Calu3 (cell line): Measurements from ENCODE around the gene SCAP. TPM values are rescaled to one million over a fixed set of nuclear protein-coding genes. Genes with fewer than 3 reads are reported as not detected.

ENCODE experiments used
- BruUV-seq: library from RNA; stranded (reverse); fragments of 400-500 nt; replicated peaks from 2 replicates; lab custom pipeline; 2021; lab: Mats Ljungman, UMichigan
- CTCF ChIA-PET: fragments of 300-600 bp; sonication (Branson Sonifier 250); formaldehyde crosslinking; loops from one replicate; lab custom pipeline; 2022; ENCODE audit warnings: antibody characterized with exemption; lab: Charles Lee
- DNase-seq: peaks from one replicate; pipeline ENCODE4 v3.0.0; 2022
- H3K27ac Mint-ChIP-seq: one replicate; pipeline ENCODE4 v1.8.0; 2022; ENCODE audit warnings: mixed read lengths; ENCODE audit not compliant: unreplicated experiment
- H3K27me3 Mint-ChIP-seq: one replicate; pipeline ENCODE4 v1.8.0; 2022; ENCODE audit warnings: mixed read lengths; ENCODE audit not compliant: unreplicated experiment
- H3K36me3 Mint-ChIP-seq: one replicate; pipeline ENCODE4 v1.8.0; 2022; ENCODE audit warnings: mild to moderate bottlenecking, moderate library complexity, mixed read lengths; ENCODE audit not compliant: insufficient read depth, unreplicated experiment
- H3K4me1 Mint-ChIP-seq: one replicate; pipeline ENCODE4 v1.8.0; 2022; ENCODE audit warnings: mild to moderate bottlenecking, low read depth, mixed read lengths; ENCODE audit not compliant: unreplicated experiment
- H3K4me3 Mint-ChIP-seq: one replicate; pipeline ENCODE4 v1.8.0; 2022; ENCODE audit warnings: mild to moderate bottlenecking, low read depth, moderate library complexity, mixed read lengths; ENCODE audit not compliant: unreplicated experiment
- H3K9me3 Mint-ChIP-seq: one replicate; pipeline ENCODE4 v1.8.0; 2022; ENCODE audit warnings: low read depth, mixed read lengths; ENCODE audit not compliant: unreplicated experiment
- intact Hi-C: fragments of 100-400 bp; cut with micrococcal nuclease; formaldehyde crosslinking; loops from one replicate; pipeline ENCODE4 v1.10.0; 2022; ENCODE audit not compliant: unreplicated experiment
- total RNA-seq: library from RNA; stranded (reverse); gene quantifications from 2 replicates; pipeline ENCODE4 v1.2.3, GENCODE V29; 2022
- TF ChIP-seq, protein P1 (sequence below): fragments of 200-600 bp; IDR thresholded peaks from one replicate; pipeline ENCODE4 v1.8.0; 2022; ENCODE audit warnings: antibody characterized with exemption; ENCODE audit not compliant: unreplicated experiment

Gene SCAP
- total RNA-seq, 1 experiment from 2014 or later = 74.2 TPM

DNA sequence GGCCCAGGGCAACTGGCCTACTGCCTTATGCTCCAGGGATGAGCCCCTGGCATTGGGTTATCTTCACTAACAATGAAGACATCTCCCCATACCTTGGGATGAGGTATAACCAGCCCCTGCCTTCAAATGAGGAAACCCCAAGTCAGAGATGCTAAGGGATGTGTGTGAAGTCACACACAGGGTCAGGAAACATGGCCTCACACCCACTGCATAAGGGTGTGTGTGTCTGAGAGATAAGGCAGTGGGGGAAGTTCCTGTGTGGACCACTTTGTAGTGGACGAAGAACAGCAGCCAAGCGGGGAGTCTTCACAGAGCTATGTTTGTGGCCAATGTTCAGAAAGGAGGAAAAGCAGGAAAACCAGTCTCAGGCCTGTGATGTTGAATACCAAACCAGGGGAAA is 27.3 kb upstream of the SCAP start:
- Mint-ChIP-seq H3K36me3 (peaks cover 20% of the 10 kb centered on the region), H3K4me1 (no peaks in the 10 kb centered on the region), H3K27me3 (no peaks in the 10 kb centered on the region), H3K4me3 (no peak overlapping the region), H3K27ac (no peak overlapping the region), H3K9me3 (no peaks in the 10 kb centered on the region)
- intact Hi-C loops = no loop called here
- TF ChIP-seq, protein P1, sequence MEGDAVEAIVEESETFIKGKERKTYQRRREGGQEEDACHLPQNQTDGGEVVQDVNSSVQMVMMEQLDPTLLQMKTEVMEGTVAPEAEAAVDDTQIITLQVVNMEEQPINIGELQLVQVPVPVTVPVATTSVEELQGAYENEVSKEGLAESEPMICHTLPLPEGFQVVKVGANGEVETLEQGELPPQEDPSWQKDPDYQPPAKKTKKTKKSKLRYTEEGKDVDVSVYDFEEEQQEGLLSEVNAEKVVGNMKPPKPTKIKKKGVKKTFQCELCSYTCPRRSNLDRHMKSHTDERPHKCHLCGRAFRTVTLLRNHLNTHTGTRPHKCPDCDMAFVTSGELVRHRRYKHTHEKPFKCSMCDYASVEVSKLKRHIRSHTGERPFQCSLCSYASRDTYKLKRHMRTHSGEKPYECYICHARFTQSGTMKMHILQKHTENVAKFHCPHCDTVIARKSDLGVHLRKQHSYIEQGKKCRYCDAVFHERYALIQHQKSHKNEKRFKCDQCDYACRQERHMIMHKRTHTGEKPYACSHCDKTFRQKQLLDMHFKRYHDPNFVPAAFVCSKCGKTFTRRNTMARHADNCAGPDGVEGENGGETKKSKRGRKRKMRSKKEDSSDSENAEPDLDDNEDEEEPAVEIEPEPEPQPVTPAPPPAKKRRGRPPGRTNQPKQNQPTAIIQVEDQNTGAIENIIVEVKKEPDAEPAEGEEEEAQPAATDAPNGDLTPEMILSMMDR = no peak
- CTCF ChIA-PET = no interaction called here
- no peak for DNase-seq
- no TSS peak for BruUV-seq

- CTCF ChIA-PET = interaction anchor here (0.7 kb wide), 2 partner anchors 21 to 171 kb away, joined by 5 read pairs; no protein-coding TSS in a partner anchor
- DNase-seq = no peak
These were observed 21.2 kb upstream of the SCAP start for GRCh38 chr3:47496892-47497291.

DNA sequence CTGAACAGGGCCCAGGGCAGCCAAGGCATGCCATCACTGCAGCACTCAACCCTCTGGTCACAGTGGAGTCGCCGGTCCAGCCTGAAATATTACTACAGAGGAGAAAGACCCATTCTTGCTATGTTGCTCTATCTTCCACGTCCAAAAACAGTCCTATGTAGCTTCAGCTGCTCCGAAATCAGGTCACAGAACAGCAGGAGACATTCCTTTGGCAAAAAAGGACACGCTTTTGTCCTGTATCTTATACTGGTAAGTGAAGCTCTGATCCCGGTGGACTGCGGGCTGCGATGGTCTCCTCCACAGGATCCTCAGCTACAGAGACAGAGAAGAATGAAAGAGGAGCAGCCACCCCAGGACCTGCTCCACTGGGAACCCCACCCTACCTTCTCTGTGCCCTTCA is 20.1 kb upstream of the SCAP start:
- no peak overlapping the region for H3K27ac Mint-ChIP-seq

More at GRCh38 chr3:47496892-47497291, 21.2 kb upstream of the SCAP start:
- Mint-ChIP-seq H3K4me1 (no peaks in the 10 kb centered on the region), H3K27me3 (no peaks in the 10 kb centered on the region), H3K27ac (no peak overlapping the region), H3K36me3 (peaks cover 11% of the 10 kb centered on the region), H3K4me3 (no peak overlapping the region), H3K9me3 (no peaks in the 10 kb centered on the region)
- TF ChIP-seq, protein P1 = no peak
- intact Hi-C loops = no loop called here
- no TSS peak for BruUV-seq

DNA sequence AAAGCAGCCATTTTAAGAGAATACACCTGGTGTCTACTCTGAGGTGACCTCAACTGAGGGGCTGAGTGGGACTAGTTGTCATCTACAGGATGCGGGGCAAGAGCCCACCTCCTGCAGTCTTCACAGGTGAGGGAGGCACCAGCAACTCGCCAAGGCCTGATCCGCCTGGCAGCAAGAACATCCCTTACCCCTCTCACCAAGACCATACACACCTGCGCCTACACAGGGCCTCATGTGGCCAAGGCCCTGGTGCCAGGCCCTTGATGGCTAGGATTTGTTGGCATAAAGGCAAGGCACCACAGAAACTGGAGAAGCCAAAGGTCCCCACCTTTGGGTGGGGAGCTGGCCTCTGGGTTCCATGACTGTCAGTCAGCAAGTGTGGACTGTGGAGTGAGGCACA is 19.4 kb upstream of the SCAP start:
- Mint-ChIP-seq H3K9me3 (no peaks in the 10 kb centered on the region), H3K4me1 (no peaks in the 10 kb centered on the region), H3K27ac (no peak overlapping the region), H3K4me3 (no peak overlapping the region), H3K27me3 (no peaks in the 10 kb centered on the region), H3K36me3 (peaks cover 11% of the 10 kb centered on the region)
- TF ChIP-seq, protein P1 = no peak
- BruUV-seq = no TSS peak
- CTCF ChIA-PET = no interaction called here
- intact Hi-C loops = no loop called here
- DNase-seq = no peak

More for the DNA sequence above, 20.1 kb upstream of the SCAP start:
- H3K36me3 Mint-ChIP-seq = peaks cover 11% of the 10 kb centered on the region
- H3K9me3 Mint-ChIP-seq = no peaks in the 10 kb centered on the region
- H3K27me3 Mint-ChIP-seq = no peaks in the 10 kb centered on the region
- CTCF ChIA-PET = interaction anchor here (0.6 kb wide), 1 partner anchor 17 kb away, joined by 3 read pairs; no protein-coding TSS in a partner anchor
- no peaks in the 10 kb centered on the region for H3K4me1 Mint-ChIP-seq
- H3K4me3 Mint-ChIP-seq = no peak overlapping the region
- no peak for DNase-seq
- BruUV-seq = no TSS peak
- intact Hi-C loops = no loop called here
- TF ChIP-seq, protein P1 = no peak
